GM20431 (cell line): ENCODE results near the gene TTLL12.

Source experiments
- in situ Hi-C: fragments of 300-500 bp; cut with MseI, MboI; formaldehyde crosslinking; loops from one replicate; pipeline ENCODE4 v1.15.0; 2020; ENCODE audit warnings: low sequenced_read_pairs; ENCODE audit not compliant: unreplicated experiment

The TTLL12 gene

GRCh38 chr22:43136801-43137200, 50.1 kb downstream of the TTLL12 start:
- in situ Hi-C loops, result no loop called here

GRCh38 chr22:43136255-43136654, 50.7 kb downstream of the TTLL12 start:
- in situ Hi-C loops, result no loop called here

- in situ Hi-C loops, result no loop called here
Measured at GRCh38 chr22:43135565-43135964, 51.4 kb downstream of the TTLL12 start.

- in situ Hi-C loops, result no loop called here
Measured at GRCh38 chr22:43134553-43134952, 52.4 kb downstream of the TTLL12 start.

GRCh38 chr22:43133401-43133800, 53.5 kb downstream of the TTLL12 start:
- in situ Hi-C loops, result no loop called here

- in situ Hi-C loops, result no loop called here
Measured at GRCh38 chr22:43131773-43132501, 55.0 kb downstream of the TTLL12 start.

- in situ Hi-C loops, result no loop called here
Measured at GRCh38 chr22:43129426-43130425, 57.2 kb downstream of the TTLL12 start.

GRCh38 chr22:43128928-43129424, 58.0 kb downstream of the TTLL12 start:
- in situ Hi-C loops, result no loop called here

GRCh38 chr22:43128116-43128515, 58.8 kb downstream of the TTLL12 start:
- in situ Hi-C loops, result no loop called here

GRCh38 chr22:43127166-43127908, 59.6 kb downstream of the TTLL12 start:
- in situ Hi-C loops, result no loop called here

- in situ Hi-C loops, result no loop called here
Measured at GRCh38 chr22:43126501-43127165, 60.3 kb downstream of the TTLL12 start.

- in situ Hi-C loops, result no loop called here
Measured at GRCh38 chr22:43118953-43119458, 67.9 kb downstream of the TTLL12 start.

- in situ Hi-C loops, result no loop called here
Measured at GRCh38 chr22:43118024-43118849, 68.7 kb downstream of the TTLL12 start.

- in situ Hi-C loops, result no loop called here
Measured at GRCh38 chr22:43116932-43117331, 70.0 kb downstream of the TTLL12 start.
